ES-I3 (cell line): ENCODE results near the gene SMIM38.
A peak's percentile ranks its signal among the peaks of the same experiment; 100 is the strongest.

Source experiments
- H3K36me3 ChIP-seq: 2 replicates; pipeline ENCODE4 v1.6.1; 2013; ENCODE audit warnings: mild to moderate bottlenecking, low read length, control low read depth, moderate library complexity; ENCODE audit not compliant: insufficient read depth
- H3K4me1 ChIP-seq: 2 replicates; pipeline ENCODE4 v1.6.1; 2013; ENCODE audit warnings: mild to moderate bottlenecking, control low read depth, low read length; ENCODE audit not compliant: insufficient read depth
- H3K9ac ChIP-seq: 2 replicates; pipeline ENCODE4 v1.6.1; 2013; ENCODE audit warnings: low read depth, mild to moderate bottlenecking, low read length, moderate library complexity
- H3K9me3 ChIP-seq: 2 replicates; pipeline ENCODE4 v1.6.1; 2013; ENCODE audit warnings: mild to moderate bottlenecking, low read length, moderate library complexity; ENCODE audit not compliant: control insufficient read depth, insufficient read depth

The SMIM38 gene

GRCh38 chr11:69115586-69116560, 39.9 kb upstream of the SMIM38 start:
- no peaks in the 10 kb centered on the region for H3K36me3 ChIP-seq
- no peak overlapping the region for H3K9ac ChIP-seq
- no peaks in the 10 kb centered on the region for H3K9me3 ChIP-seq
- H3K4me1 ChIP-seq, result no peaks in the 10 kb centered on the region; the same call in 1 of the 2 replicates

GRCh38 chr11:69116671-69117070, 39.1 kb upstream of the SMIM38 start:
- H3K9me3 ChIP-seq, result no peaks in the 10 kb centered on the region
- no peak overlapping the region for H3K9ac ChIP-seq
- peaks cover under 1% of the 10 kb centered on the region; the same call in 1 of the 2 replicates for H3K4me1 ChIP-seq
- H3K36me3 ChIP-seq, result no peaks in the 10 kb centered on the region

GRCh38 chr11:69119190-69119589, 36.5 kb upstream of the SMIM38 start:
- Histone ChIP-seq H3K36me3 (no peaks in the 10 kb centered on the region), H3K9ac (no peak overlapping the region), H3K9me3 (no peaks in the 10 kb centered on the region), H3K4me1 (peaks cover 12% of the 10 kb centered on the region)

- peaks cover 14% of the 10 kb centered on the region for H3K4me1 ChIP-seq
Observed at GRCh38 chr11:69120096-69120875, 35.4 kb upstream of the SMIM38 start.

GRCh38 chr11:69121021-69121420, 34.7 kb upstream of the SMIM38 start:
- H3K36me3 ChIP-seq, result no peaks in the 10 kb centered on the region
- no peaks in the 10 kb centered on the region for H3K9me3 ChIP-seq
- peaks cover 14% of the 10 kb centered on the region for H3K4me1 ChIP-seq
- H3K9ac ChIP-seq, result no peak overlapping the region

More at GRCh38 chr11:69120096-69120875, 35.4 kb upstream of the SMIM38 start:
- Histone ChIP-seq H3K36me3 (no peaks in the 10 kb centered on the region), H3K9ac (no peak overlapping the region), H3K9me3 (no peaks in the 10 kb centered on the region)

GRCh38 chr11:69121621-69122325, 34.0 kb upstream of the SMIM38 start:
- H3K9ac ChIP-seq, result no peak overlapping the region

GRCh38 chr11:69122326-69122629, 33.5 kb upstream of the SMIM38 start:
- Histone ChIP-seq H3K9ac (no peak overlapping the region), H3K36me3 (no peaks in the 10 kb centered on the region), H3K9me3 (no peaks in the 10 kb centered on the region), H3K4me1 (peaks cover 14% of the 10 kb centered on the region)

More at GRCh38 chr11:69121621-69122325, 34.0 kb upstream of the SMIM38 start:
- peaks cover 14% of the 10 kb centered on the region for H3K4me1 ChIP-seq
- H3K9me3 ChIP-seq, result no peaks in the 10 kb centered on the region
- no peaks in the 10 kb centered on the region for H3K36me3 ChIP-seq

- H3K9me3 ChIP-seq, result peaks cover under 1% of the 10 kb centered on the region; the same call in 1 of the 2 replicates
- peak overlapping the region; percentile 52 for H3K9ac ChIP-seq
- peaks cover 14% of the 10 kb centered on the region for H3K4me1 ChIP-seq
- no peaks in the 10 kb centered on the region for H3K36me3 ChIP-seq
Observed at GRCh38 chr11:69122630-69123431, 32.9 kb upstream of the SMIM38 start.

GRCh38 chr11:69123593-69124545, 31.9 kb upstream of the SMIM38 start:
- peaks cover 14% of the 10 kb centered on the region for H3K4me1 ChIP-seq
- H3K9me3 ChIP-seq, result peaks cover 3% of the 10 kb centered on the region; the same call in 1 of the 2 replicates
- H3K36me3 ChIP-seq, result no peaks in the 10 kb centered on the region
- H3K9ac ChIP-seq, result peak overlapping the region; percentile 52

GRCh38 chr11:69125861-69126260, 29.9 kb upstream of the SMIM38 start:
- Histone ChIP-seq H3K4me1 (peaks cover 14% of the 10 kb centered on the region), H3K36me3 (no peaks in the 10 kb centered on the region), H3K9ac (no peak overlapping the region), H3K9me3 (peaks cover 3% of the 10 kb centered on the region; the same call in 1 of the 2 replicates)

GRCh38 chr11:69126286-69126685, 29.4 kb upstream of the SMIM38 start:
- peaks cover 3% of the 10 kb centered on the region; the same call in 1 of the 2 replicates for H3K9me3 ChIP-seq
- peaks cover 18% of the 10 kb centered on the region for H3K4me1 ChIP-seq
- H3K9ac ChIP-seq, result no peak overlapping the region
- no peaks in the 10 kb centered on the region for H3K36me3 ChIP-seq

- H3K4me1 ChIP-seq, result peaks cover 12% of the 10 kb centered on the region
- H3K9ac ChIP-seq, result no peak overlapping the region
- H3K36me3 ChIP-seq, result no peaks in the 10 kb centered on the region
- peaks cover 6% of the 10 kb centered on the region; the same call in 1 of the 2 replicates for H3K9me3 ChIP-seq
Observed at GRCh38 chr11:69127081-69127850, 28.5 kb upstream of the SMIM38 start.
